ENCODE measurements around the gene NEU1.

GRCh38 chr6:31881136-31881859 lies 18.7 kb upstream of the NEU1 start:
- TF ChIP-seq CTCF (IDR thresholded peaks at IDR 0.05) (no peak), POLR2AphosphoS5 (IDR thresholded peaks at IDR 0.05) (no peak), EP300 (IDR thresholded peaks at IDR 0.05) (no peak)
